CD14-positive monocyte (primary cell): ENCODE results near the gene WDR45. TPM values are rescaled to one million over a fixed set of nuclear protein-coding genes. Genes with fewer than 3 reads are reported as not detected.

Experiments used
- DNase-seq, 3 donors: peaks; one replicate each; pipeline ENCODE4 v3.0.0-alpha.2; 2011 to 2022
- H2AFZ ChIP-seq: 2 replicates; pipeline ENCODE4 v1.6.0; 2012; ENCODE audit warnings: mild to moderate bottlenecking, low read depth, low read length, inconsistent platforms; ENCODE audit not compliant: insufficient read depth, poor library complexity, severe bottlenecking
- H3K27ac ChIP-seq, 2 donors: 1 replicate in 1 of 2; 2 replicates in 1 of 2; pipeline ENCODE4 v1.5.1; 2012 to 2013; ENCODE audit warnings: low read length in 2 of 2, control low read depth in 1 of 2, inconsistent platforms in 1 of 2, low read depth in 1 of 2, mild to moderate bottlenecking in 1 of 2
- H3K27me3 ChIP-seq, 2 donors: one replicate each; pipeline versions ENCODE4 v1.6.0 to v1.6.1; 2011 to 2013; ENCODE audit warnings: low read length in 2 of 2; ENCODE audit not compliant: control insufficient read depth in 2 of 2, insufficient read depth in 2 of 2
- H3K36me3 ChIP-seq, 2 donors: replicated peaks in 1 of 2; 1 replicate in 1 of 2; 2 replicates in 1 of 2; pipeline versions ENCODE4 v1.5.1 to v1.6.1; 2012 to 2013; ENCODE audit warnings: low read length in 2 of 2, control low read depth in 1 of 2, inconsistent platforms in 1 of 2, mild to moderate bottlenecking in 1 of 2; ENCODE audit not compliant: insufficient read depth in 2 of 2, control insufficient read depth in 1 of 2
- H3K4me1 ChIP-seq, 2 donors: 1 replicate in 1 of 2; 2 replicates in 1 of 2; pipeline versions ENCODE4 v1.5.1 to v1.6.1; 2012 to 2013; ENCODE audit warnings: low read length in 2 of 2, control low read depth in 1 of 2, inconsistent platforms in 1 of 2, mild to moderate bottlenecking in 1 of 2, moderate library complexity in 1 of 2; ENCODE audit not compliant: insufficient read depth in 2 of 2, control insufficient read depth in 1 of 2
- H3K4me2 ChIP-seq: replicated peaks from 2 replicates; pipeline ENCODE3; 2012; ENCODE audit warnings: low read length, moderate library complexity, mild to moderate bottlenecking; ENCODE audit not compliant: poor library complexity, severe bottlenecking; ENCODE audit errors: extremely low read depth
- H3K4me3 ChIP-seq, 3 experiments: fragments of 200-600 bp in 1 of 3; sonication (generic) in 1 of 3; replicated peaks in 1 of 3; 1 replicate in 2 of 3; 2 replicates in 1 of 3; pipeline ENCODE4 v1.5.1; 2011 to 2013; ENCODE audit warnings: low read length in 3 of 3, mild to moderate bottlenecking in 3 of 3, control low read depth in 2 of 3, low read depth in 2 of 3, inconsistent platforms in 1 of 3, moderate library complexity in 1 of 3
- H3K79me2 ChIP-seq: 2 replicates; pipeline ENCODE4 v1.6.0; 2012; ENCODE audit warnings: mild to moderate bottlenecking, control low read depth, inconsistent platforms, low read length, moderate library complexity; ENCODE audit not compliant: insufficient read depth
- H3K9ac ChIP-seq: 2 replicates; pipeline ENCODE4 v1.6.0; 2017; ENCODE audit warnings: low read length, mild to moderate bottlenecking; ENCODE audit not compliant: insufficient read depth, poor library complexity, severe bottlenecking
- H3K9me3 ChIP-seq, 2 donors: replicated peaks in 1 of 2; 1 replicate in 1 of 2; 2 replicates in 1 of 2; pipeline versions ENCODE4 v1.5.1 to v1.6.1; 2012 to 2013; ENCODE audit warnings: low read length in 2 of 2, control low read depth in 1 of 2; ENCODE audit not compliant: control insufficient read depth in 1 of 2, insufficient read depth in 1 of 2
- H4K20me1 ChIP-seq: 2 replicates; pipeline ENCODE4 v1.6.0; 2012; ENCODE audit warnings: mild to moderate bottlenecking, low read length, control low read depth, moderate library complexity; ENCODE audit not compliant: insufficient read depth
- H3K27ac Mint-ChIP-seq, 7 donors: one replicate each; pipeline ENCODE4 v1.8.0; 2020; ENCODE audit warnings: mild to moderate bottlenecking in 7 of 7, mixed read lengths in 7 of 7, moderate library complexity in 6 of 7, inconsistent platforms in 2 of 7
- H3K27me3 Mint-ChIP-seq, 3 donors: one replicate each; pipeline ENCODE4 v1.8.0; 2021 to 2022; ENCODE audit warnings: low read depth in 3 of 3, mild to moderate bottlenecking in 3 of 3, mixed read lengths in 3 of 3, moderate library complexity in 3 of 3, inconsistent platforms in 1 of 3
- H3K36me3 Mint-ChIP-seq, 2 donors: one replicate each; pipeline ENCODE4 v1.8.0; 2020; ENCODE audit warnings: mixed read lengths in 2 of 2, inconsistent platforms in 1 of 2, mild to moderate bottlenecking in 1 of 2
- H3K4me1 Mint-ChIP-seq: one replicate; pipeline ENCODE4 v1.8.0; 2020; ENCODE audit warnings: mild to moderate bottlenecking, mixed read lengths
- H3K4me3 Mint-ChIP-seq, 2 donors: one replicate each; pipeline ENCODE4 v1.8.0; 2020; ENCODE audit warnings: mild to moderate bottlenecking in 2 of 2, mixed read lengths in 2 of 2, moderate library complexity in 1 of 2
- H3K9me3 Mint-ChIP-seq, 7 donors: one replicate each; pipeline ENCODE4 v1.8.0; 2020 to 2022; ENCODE audit warnings: mixed read lengths in 7 of 7, mild to moderate bottlenecking in 6 of 7, moderate library complexity in 6 of 7, inconsistent platforms in 2 of 7
- CTCF ChIP-seq: fragments of 200-600 bp; IDR thresholded peaks from one replicate; pipeline ENCODE4 v1.8.0; 2022; ENCODE audit warnings: antibody characterized with exemption, mild to moderate bottlenecking
- whole genome bisulfite sequencing: methylation state at CpG from one replicate; pipeline ENCODE4 v1.1.5; 2013; ENCODE audit warnings: missing lambda C conversion rate; ENCODE audit not compliant: insufficient coverage; 5-methylcytosine and 5-hydroxymethylcytosine counted together
- intact Hi-C, 2 donors: fragments of 100-400 bp; cut with micrococcal nuclease; formaldehyde crosslinking; loops; one replicate each; pipeline versions ENCODE4 v1.15.0 to v1.15.1; 2023
- polyA plus RNA-seq, 3 donors: library from polyadenylated mRNA; depleted of rRNA in 1 of 3; unstranded in 2 of 3; stranded (reverse) in 1 of 3; fragments of 300-500 nt in 2 of 3; fragments of >200 nt in 1 of 3; fragmentation: Illumina TruSeq in 2 of 3; gene quantifications; 1 replicate in 2 of 3; 2 replicates in 1 of 3; pipeline ENCODE4 v1.2.3, GENCODE V29; 2012 to 2021

The WDR45 gene
- polyA plus RNA-seq, 3 donors, result 83.1 to 207 (median 83.8) TPM

DNA sequence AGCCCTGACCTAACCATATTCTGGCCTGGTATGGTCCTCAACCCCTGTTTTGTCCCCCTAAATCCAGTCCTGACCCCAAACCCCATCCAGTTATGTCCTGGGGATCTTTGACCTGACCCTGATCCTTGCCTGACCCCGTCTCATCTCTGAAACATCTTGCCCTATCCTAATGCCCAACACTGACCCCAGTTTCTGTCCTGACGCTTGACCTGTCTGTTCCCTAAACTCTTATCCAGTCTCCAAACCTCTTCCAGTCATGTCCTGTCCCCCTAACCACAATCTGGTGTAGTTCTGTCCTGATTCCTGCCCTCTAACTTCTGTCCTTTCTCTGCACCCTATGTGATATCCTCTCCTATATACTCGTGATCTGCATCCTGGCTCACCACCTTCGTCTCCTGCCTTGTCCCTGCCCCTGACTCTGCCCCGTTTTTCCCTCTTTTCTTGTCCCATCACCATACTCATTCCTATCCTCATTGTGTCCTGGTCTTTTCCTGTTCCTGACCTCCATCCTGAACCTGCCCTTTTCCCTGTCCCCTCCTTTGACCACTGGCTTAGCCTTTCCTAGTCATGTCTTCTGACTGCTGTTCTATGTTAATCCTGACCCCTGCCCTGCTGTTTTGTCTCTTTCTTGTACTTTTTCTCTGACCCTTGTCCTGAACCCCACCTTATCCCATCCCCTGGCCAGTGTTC is 25.5 kb downstream of the WDR45 start:
- Histone ChIP-seq H3K9me3 (no peaks in the 10 kb centered on the region), H3K27ac (peak overlapping the region in 1 of 2 donors; percentile 67), H3K79me2 (no peaks in the 10 kb centered on the region), H2AFZ (peak overlapping the region; percentile 68), H3K4me1 (peaks cover 0 to 9% of the 10 kb centered on the region in 2 donors), H4K20me1 (no peaks in the 10 kb centered on the region), H3K4me2 (peak overlapping the region; percentile 64), H3K9ac (peak overlapping the region; percentile 77), H3K4me3 (peak overlapping the region in 2 of 3 experiments; percentile 3 to 67), H3K27me3 (no peaks in the 10 kb centered on the region), H3K36me3 (no peaks in the 10 kb centered on the region)
- H3K4me1 Mint-ChIP-seq, result peaks cover 19% of the 10 kb centered on the region
- peak overlapping the region; percentile 49 to 86 for H3K4me3 Mint-ChIP-seq
- intact Hi-C loops, result no loop called here
- peaks cover 0 to 8% (median 3%) of the 10 kb centered on the region in 7 donors for H3K9me3 Mint-ChIP-seq
- TF ChIP-seq CTCF, result no peak
- no peak for DNase-seq
- WGBS, result 73% methylated on average over 2 of the region's 5 CpGs
- peak overlapping the region; percentile 45 to 90 (median 68) for H3K27ac Mint-ChIP-seq
- peaks cover 0 to 7% (median 4%) of the 10 kb centered on the region in 3 donors for H3K27me3 Mint-ChIP-seq
- H3K36me3 Mint-ChIP-seq, result no peaks in the 10 kb centered on the region

DNA sequence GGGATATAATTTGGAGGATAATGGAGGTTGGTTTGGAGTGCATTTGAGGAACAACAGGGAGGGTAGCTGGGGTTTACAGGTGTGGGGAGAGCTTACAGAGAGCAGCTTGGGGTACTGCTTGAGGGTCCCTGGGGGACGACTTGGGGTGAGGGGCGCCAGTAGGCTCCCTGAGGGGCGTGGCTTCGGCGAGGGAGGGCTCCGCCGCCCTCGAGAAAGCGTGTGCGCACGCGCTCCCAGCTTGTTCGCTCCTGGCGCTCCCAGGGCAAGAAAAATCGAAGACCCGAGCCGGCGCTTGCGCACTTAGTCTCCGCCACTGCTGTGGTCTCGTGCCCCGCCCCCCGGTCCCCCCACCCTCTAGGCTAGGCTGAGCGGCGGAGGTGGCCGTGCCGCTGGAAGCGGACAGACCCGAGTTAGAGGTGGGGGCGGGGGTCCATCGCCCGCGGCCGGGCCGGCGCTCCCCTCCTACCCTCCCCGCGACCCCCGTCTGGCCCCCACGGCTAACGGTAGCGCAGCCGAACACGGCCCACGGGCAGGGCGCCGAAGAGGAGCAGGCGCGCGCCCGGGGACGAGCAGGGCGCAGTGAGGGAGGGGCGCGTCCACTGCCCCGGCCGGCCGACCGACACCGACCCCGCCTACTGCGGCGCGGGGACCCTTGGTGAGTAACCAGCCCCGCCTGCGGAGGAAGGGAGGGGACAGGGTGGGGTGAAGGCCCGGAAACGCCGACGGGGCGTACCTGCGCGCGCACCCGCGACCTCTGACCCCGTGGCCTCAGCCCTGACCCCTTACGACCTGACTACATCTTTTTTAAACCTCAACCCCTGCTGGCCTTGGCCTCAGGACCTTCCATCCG is 26.2 kb downstream of the WDR45 start:
- no peaks in the 10 kb centered on the region for H3K9me3 ChIP-seq
- DNase-seq, result peak; percentile 72 to 76 (median 76)
- WGBS, result 2% methylated on average over 25 of the region's 79 CpGs
- TF ChIP-seq CTCF, result no peak
- no peaks in the 10 kb centered on the region for H3K36me3 ChIP-seq
- H3K4me2 ChIP-seq, result peak overlapping the region; percentile 64
- H3K9ac ChIP-seq, result peak overlapping the region; percentile 77
- intact Hi-C loops, result no loop called here
- H3K4me3 ChIP-seq, result peak overlapping the region; percentile 42 to 67 (median 48)
- Mint-ChIP-seq H3K4me3 (peak overlapping the region; percentile 71 to 86), H3K27ac (peak overlapping the region; percentile 45 to 90 (median 82)), H3K36me3 (no peaks in the 10 kb centered on the region), H3K9me3 (peaks cover 0 to 8% (median 3%) of the 10 kb centered on the region in 7 donors), H3K4me1 (peaks cover 19% of the 10 kb centered on the region), H3K27me3 (peaks cover 0 to 7% (median 4%) of the 10 kb centered on the region in 3 donors)
- H3K4me1 ChIP-seq, result peaks cover 0 to 9% of the 10 kb centered on the region in 2 donors
- no peaks in the 10 kb centered on the region for H4K20me1 ChIP-seq
- H2AFZ ChIP-seq, result peak overlapping the region; percentile 68
- peak overlapping the region; percentile 42 to 67 for H3K27ac ChIP-seq
- no peaks in the 10 kb centered on the region for H3K27me3 ChIP-seq
- H3K79me2 ChIP-seq, result no peaks in the 10 kb centered on the region
